ENCODE data around the gene HNRNPA1. TPM values are rescaled to one million over a fixed set of nuclear protein-coding genes. Genes with fewer than 3 reads are reported as not detected.
"Not testable (repeated sequence)": the region's sequence is repeated elsewhere in the genome, so short reads cannot be mapped to it uniquely, and the experiment has no call there.

The HNRNPA1 gene
- total RNA-seq, 1 experiment from 2014 or later: 112 TPM

DNA sequence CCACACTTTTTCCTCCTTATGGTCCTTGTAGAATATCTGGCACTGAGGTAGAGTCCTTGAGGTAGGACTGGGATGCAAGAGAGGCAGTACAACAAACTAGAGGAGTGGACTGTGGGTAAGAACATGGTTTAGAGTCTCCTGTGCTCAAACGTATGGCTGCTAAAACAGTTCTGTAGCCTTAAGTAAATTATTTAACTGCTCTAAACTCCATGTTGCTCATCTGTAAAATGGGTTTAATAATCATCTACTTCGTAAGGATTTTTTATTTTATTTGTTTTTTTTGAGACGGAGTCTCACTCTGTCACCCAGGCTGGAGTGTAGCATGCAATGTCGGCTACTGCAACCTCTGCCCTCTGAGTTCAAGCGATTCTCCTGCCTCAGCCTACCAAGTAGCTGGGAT is 40.8 kb downstream of the HNRNPA1 start:
- DNase-seq (ENCODE audit: low read depth): no peak
- in situ Hi-C loops (cut with HindIII; ENCODE audit: low pct_unique_long_range_greater_than_20kb, low sequenced_read_pairs): no loop called here

DNA sequence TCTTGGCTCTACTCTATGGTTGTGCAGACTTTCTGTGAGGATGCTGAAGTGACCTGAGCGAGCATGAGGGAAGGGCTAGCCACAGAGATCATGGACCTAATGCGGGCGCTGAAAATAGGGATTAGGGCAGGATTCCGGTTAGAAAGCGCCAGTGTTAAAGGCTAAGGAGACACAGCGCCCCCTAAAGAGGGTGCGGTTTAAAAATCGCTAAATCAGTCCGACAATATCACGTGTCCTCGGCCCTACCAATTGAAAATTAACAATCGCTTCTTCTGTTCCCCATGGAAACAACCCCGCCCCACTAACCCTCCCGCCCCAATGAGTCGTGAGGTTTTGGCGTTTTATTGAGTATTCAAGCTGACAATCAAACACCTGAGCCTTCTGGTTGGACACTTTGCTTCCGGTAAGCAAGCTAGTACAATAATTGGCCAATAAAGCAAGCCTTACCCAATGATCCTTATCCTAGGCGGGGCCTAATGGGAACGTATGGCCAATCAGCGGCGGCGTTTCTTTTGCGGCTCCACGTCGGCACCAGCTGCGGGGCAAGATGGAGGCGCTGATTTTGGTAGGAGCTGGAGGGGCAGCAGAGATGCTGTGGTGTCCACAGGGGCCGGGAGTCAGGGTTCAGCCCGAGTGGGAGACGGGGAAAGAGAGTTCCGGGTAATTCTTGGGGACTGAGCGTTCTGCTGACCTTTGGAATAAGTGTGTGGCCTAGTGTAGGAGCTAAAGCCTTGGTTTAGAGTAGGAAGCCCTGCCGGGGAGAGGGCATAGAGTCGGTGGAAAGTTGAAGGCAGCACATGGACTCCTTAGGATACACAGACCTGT is 44.3 kb downstream of the HNRNPA1 start, which contains the start of gene COPZ1:
Gene COPZ1, plus strand, starts transcription at position 515 of the 825 bp plus-strand sequence. Its CDS starts 33 bp downstream, at position 548.
- DNase-seq (ENCODE audit: low read depth): peak; percentile 100
- in situ Hi-C loops (cut with HindIII; ENCODE audit: low pct_unique_long_range_greater_than_20kb, low sequenced_read_pairs): no loop called here

DNA sequence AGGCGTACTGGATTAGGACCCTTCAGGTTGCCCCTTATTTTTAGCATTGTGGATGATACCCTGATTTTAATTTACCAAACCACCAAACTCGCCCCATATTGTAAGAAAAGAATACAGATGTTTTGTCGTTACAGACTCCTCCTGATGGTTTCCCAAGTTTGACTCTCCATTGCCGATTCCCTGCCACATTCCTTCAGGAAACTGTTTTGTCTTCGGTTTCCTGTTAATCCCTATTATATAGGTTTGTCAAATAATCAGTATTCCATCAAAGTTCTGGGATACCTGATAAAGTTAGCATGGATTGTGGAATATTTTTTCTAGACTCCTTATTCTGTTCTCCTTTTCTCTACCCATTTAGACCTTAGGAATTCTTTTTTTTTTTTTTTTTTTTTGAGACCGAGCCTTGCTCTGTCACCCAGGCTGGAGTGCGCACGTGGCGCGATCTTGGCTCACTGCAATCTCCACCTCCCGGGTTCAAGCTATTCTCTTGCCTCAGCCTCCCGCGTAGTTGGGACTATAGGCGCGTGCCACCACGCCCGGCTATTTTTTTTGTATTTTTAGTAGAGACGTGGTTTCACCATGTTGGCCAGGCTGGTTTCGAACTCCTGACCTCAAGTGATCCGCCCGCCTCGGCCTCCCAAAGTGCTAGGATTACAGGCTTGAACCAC is 45.0 kb downstream of the HNRNPA1 start:
- in situ Hi-C loops (cut with HindIII; ENCODE audit: low pct_unique_long_range_greater_than_20kb, low sequenced_read_pairs): not testable (repeated sequence)
- DNase-seq (ENCODE audit: low read depth): peak; percentile 32

DNA sequence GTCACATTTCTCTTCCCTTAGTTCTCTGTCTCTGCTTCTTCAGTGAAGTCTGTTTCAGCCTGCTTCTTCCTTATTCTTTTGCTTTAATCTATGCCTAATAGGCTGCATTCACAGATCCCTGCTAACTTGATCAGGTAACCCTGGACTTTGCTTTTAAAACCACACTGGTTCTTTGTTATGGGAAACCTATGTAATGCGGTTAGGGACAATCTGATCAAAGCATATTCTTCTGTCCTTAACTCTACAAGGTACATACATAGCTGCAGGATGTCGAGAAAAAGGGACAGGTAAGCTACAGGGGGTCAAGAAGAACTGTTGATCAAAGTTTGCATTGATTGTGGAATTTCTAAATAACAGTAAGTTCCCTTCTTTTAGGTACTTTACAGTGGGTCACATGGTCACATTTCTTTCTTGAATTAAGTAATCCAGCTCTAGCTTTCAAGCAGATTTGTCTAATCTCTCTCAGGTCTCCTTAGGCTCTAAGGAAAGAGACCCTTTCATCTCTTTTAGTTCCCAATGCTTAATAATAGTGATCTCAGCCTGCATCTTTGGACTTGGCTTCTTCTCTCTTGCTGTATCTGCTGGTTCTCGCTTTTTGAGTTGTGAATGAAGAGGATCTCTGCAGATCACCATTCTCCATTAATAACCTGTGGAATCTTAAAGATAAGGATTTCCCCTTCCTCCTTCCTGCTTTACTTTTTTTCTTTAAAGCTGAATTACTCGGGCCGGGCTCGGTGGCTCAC is 48.2 kb downstream of the HNRNPA1 start:
- in situ Hi-C loops (cut with HindIII; ENCODE audit: low pct_unique_long_range_greater_than_20kb, low sequenced_read_pairs): no loop called here

DNA sequence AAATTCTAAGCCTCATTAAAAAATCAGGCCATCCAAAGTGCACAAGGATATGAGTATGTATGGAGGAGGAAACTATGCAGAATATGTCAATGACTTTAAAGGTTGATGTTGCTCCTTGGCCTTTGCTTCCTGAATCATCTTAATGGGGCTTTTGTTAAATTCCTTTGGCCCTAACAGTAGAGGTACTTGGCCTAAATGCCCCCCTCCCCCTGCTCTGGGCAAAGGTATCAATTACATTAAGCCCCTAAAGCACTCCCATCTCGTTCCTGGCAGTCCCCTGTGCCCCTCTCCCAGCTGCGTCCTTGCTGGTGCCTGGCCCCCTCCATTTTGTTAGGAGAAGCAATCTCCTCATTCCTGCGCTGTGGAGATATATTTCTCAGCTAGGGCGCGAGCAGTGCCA is 49.2 kb downstream of the HNRNPA1 start:
- DNase-seq (ENCODE audit: low read depth): no peak
- in situ Hi-C loops (cut with HindIII; ENCODE audit: low pct_unique_long_range_greater_than_20kb, low sequenced_read_pairs): no loop called here

More for the DNA sequence above, 48.2 kb downstream of the HNRNPA1 start:
- DNase-seq (ENCODE audit: low read depth): no peak

DNA sequence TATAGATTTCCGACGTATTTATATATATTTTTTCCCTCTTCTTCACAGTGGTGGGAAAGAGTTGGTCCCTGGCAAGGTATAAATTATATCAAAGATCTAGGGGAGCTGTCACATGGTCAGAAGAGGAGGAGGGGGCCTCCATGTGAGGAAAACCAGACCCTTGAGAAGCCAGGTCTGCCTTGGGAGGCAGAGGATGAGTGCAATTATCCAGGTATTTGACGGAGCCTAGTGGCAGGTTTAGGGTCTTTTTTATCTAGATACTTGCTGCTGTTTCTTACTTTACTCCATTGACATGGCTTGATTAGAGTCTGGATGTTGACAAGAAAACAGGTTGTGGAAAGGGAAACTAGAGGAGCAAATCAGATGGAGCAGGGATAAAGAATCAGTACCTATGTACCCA is 49.9 kb downstream of the HNRNPA1 start:
- no peak for DNase-seq (ENCODE audit: low read depth)
- in situ Hi-C loops (cut with HindIII; ENCODE audit: low pct_unique_long_range_greater_than_20kb, low sequenced_read_pairs): no loop called here

DNA sequence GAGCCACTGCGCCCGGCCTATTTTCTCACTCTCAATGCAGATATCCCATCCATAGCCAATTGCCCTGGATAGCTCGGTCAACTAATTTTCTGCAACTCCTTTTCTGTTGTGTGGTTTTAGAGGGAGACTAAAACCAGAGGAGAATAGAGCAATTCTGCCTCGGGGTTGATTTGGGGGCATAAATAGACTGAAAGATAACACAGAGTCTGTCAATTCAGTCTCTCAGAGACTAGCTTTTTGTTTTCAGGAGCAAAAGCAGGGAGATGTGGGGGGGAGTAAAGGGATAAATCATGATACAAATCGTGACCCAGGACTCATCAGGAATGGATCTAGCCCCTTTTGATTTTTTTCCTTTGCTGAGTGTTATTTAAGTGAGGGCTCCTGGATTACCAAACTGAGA is 50.9 kb downstream of the HNRNPA1 start:
- in situ Hi-C loops (cut with HindIII; ENCODE audit: low pct_unique_long_range_greater_than_20kb, low sequenced_read_pairs): no loop called here
- no peak for DNase-seq (ENCODE audit: low read depth)

DNA sequence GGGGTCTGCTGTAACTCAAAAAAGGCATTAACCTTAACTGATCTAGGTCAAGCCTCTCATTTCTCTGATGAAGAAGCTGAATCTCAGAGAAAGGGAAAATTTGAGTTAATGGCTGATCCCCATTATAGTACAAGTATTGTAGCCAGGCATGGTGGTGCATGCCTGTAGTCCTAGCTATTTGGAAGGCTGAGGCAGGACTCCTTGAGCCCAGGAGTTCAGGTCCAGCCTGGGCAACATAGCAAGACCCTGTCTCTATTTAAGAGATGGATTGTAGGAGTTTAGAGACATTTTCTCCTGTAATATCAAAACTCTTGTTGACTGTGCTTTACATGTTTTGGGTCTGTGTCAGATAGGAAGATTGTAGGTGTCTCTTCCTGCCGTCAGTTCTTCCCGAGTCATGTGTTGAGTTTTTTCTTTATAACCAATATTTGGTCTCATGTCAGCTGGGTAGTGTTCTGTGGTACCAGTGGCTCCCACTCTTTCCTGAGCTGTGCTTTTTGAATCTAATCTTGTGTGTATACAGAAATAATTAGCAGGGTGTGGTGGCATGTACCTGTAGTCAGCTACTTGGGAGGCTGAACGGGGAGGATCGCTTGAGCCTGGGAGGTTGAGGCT is 53.0 kb downstream of the HNRNPA1 start:
- in situ Hi-C loops (cut with HindIII; ENCODE audit: low pct_unique_long_range_greater_than_20kb, low sequenced_read_pairs): no loop called here
- DNase-seq (ENCODE audit: low read depth): no peak

Other genes starting within 250 kb of the HNRNPA1 start
- gene HOXC5, start 247.7 kb upstream of the HNRNPA1 start, total RNA-seq (2014; rRNA removed; shearing (Covaris generic); ENCODE audit: low replicate concordance): not detected in 2 replicates
- gene HOXC4, start 226.9 kb upstream of the HNRNPA1 start, total RNA-seq (2014; rRNA removed; shearing (Covaris generic); ENCODE audit: low replicate concordance): 0.61 and 1.0 TPM in 2 replicates
- 40.5 and 85.2 TPM in 2 replicates for gene SMUG1, start 91.7 kb upstream of the HNRNPA1 start, total RNA-seq (2014; rRNA removed; shearing (Covaris generic); ENCODE audit: low replicate concordance)
- gene CBX5, start 604 bp upstream of the HNRNPA1 start, total RNA-seq (2014; rRNA removed; shearing (Covaris generic); ENCODE audit: low replicate concordance): 40.4 and 44.3 TPM in 2 replicates
- not detected in 2 replicates for gene NFE2, start 20.3 kb downstream of the HNRNPA1 start, total RNA-seq (2014; rRNA removed; shearing (Covaris generic); ENCODE audit: low replicate concordance)
- 366 and 493 TPM in 2 replicates for gene COPZ1, start 44.4 kb downstream of the HNRNPA1 start, total RNA-seq (2014; rRNA removed; shearing (Covaris generic); ENCODE audit: low replicate concordance)
- not detected in 2 replicates for gene GPR84, start 83.8 kb downstream of the HNRNPA1 start, total RNA-seq (2014; rRNA removed; shearing (Covaris generic); ENCODE audit: low replicate concordance)
- gene ZNF385A, start 104.0 kb downstream of the HNRNPA1 start, total RNA-seq (2014; rRNA removed; shearing (Covaris generic); ENCODE audit: low replicate concordance): 1.7 and 1.8 TPM in 2 replicates
- 35.8 and 44.7 TPM in 2 replicates for gene ITGA5, start 138.5 kb downstream of the HNRNPA1 start, total RNA-seq (2014; rRNA removed; shearing (Covaris generic); ENCODE audit: low replicate concordance)
- gene GTSF1, start 192.9 kb downstream of the HNRNPA1 start, total RNA-seq (2014; rRNA removed; shearing (Covaris generic); ENCODE audit: low replicate concordance): not detected in 2 replicates
- gene NCKAP1L, start 217.0 kb downstream of the HNRNPA1 start, total RNA-seq (2014; rRNA removed; shearing (Covaris generic); ENCODE audit: low replicate concordance): not detected in 2 replicates

Measured in Caki2 (cell line).